Measurements from ENCODE around the gene OR8G1. TPM values are rescaled to one million over a fixed set of nuclear protein-coding genes. Genes with fewer than 3 reads are reported as not detected.
"Not testable (repeated sequence)": the region's sequence is repeated elsewhere in the genome, so short reads cannot be mapped to it uniquely, and the experiment has no call there.

The OR8G1 gene
- total RNA-seq, 4 donors from 2014 or later, result not detected

- Histone ChIP-seq H3K4me1 (no peaks in the 10 kb centered on the region), H3K4me3 (no peak overlapping the region), H3K27ac (no peak overlapping the region), H3K36me3 (no peaks in the 10 kb centered on the region), H3K9me3 (peaks cover 0 to 3% of the 10 kb centered on the region in 2 donors), H3K27me3 (no peaks in the 10 kb centered on the region)
- TF ChIP-seq CTCF (IDR thresholded peaks at IDR 0.05) (no peak), POLR2A (IDR thresholded peaks at IDR 0.05) (no peak)
- no peak for DNase-seq
- intact Hi-C loops (cut with DNase I; ENCODE audit: low total_unique reads), result no loop called here
Measured at GRCh38 chr11:124214027-124214426, 26.9 kb upstream of the OR8G1 start.

GRCh38 chr11:124219126-124219525 lies 21.8 kb upstream of the OR8G1 start:
- Histone ChIP-seq H3K9me3 (no peaks in the 10 kb centered on the region), H3K4me3 (no peak overlapping the region), H3K36me3 (no peaks in the 10 kb centered on the region), H3K27me3 (no peaks in the 10 kb centered on the region), H3K4me1 (no peaks in the 10 kb centered on the region), H3K27ac (no peak overlapping the region)
- no peak for DNase-seq
- intact Hi-C loops (cut with DNase I; ENCODE audit: low total_unique reads), result no loop called here
- TF ChIP-seq POLR2A (IDR thresholded peaks at IDR 0.05), result no peak
- no peak for TF ChIP-seq CTCF (IDR thresholded peaks at IDR 0.05)

GRCh38 chr11:124222407-124222806 lies 18.5 kb upstream of the OR8G1 start:
- no peaks in the 10 kb centered on the region for H3K27me3 ChIP-seq
- no peak overlapping the region for H3K27ac ChIP-seq
- DNase-seq, result no peak
- intact Hi-C loops (cut with DNase I; ENCODE audit: low total_unique reads), result no loop called here
- H3K4me3 ChIP-seq, result no peak overlapping the region
- no peaks in the 10 kb centered on the region for H3K9me3 ChIP-seq
- TF ChIP-seq CTCF (IDR thresholded peaks at IDR 0.05), result no peak
- no peak for TF ChIP-seq POLR2A (IDR thresholded peaks at IDR 0.05)
- H3K4me1 ChIP-seq, result no peaks in the 10 kb centered on the region
- H3K36me3 ChIP-seq, result no peaks in the 10 kb centered on the region

GRCh38 chr11:124224618-124225423 lies 16.1 kb upstream of the OR8G1 start:
- intact Hi-C loops (cut with DNase I; ENCODE audit: low total_unique reads); H3K4me1 ChIP-seq; H3K36me3 ChIP-seq; H3K27ac ChIP-seq; H3K27me3 ChIP-seq; DNase-seq; H3K9me3 ChIP-seq; H3K4me3 ChIP-seq: not testable (repeated sequence)

GRCh38 chr11:124225471-124225870 lies 15.4 kb upstream of the OR8G1 start:
- H3K27ac ChIP-seq, result no peak overlapping the region
- TF ChIP-seq CTCF (IDR thresholded peaks at IDR 0.05), result no peak
- TF ChIP-seq POLR2A (IDR thresholded peaks at IDR 0.05), result no peak
- DNase-seq, result no peak

More at GRCh38 chr11:124225471-124225870, 15.4 kb upstream of the OR8G1 start:
- no peaks in the 10 kb centered on the region for H3K4me1 ChIP-seq
- intact Hi-C loops (cut with DNase I; ENCODE audit: low total_unique reads), result no loop called here
- no peaks in the 10 kb centered on the region for H3K27me3 ChIP-seq
- no peaks in the 10 kb centered on the region for H3K9me3 ChIP-seq
- H3K36me3 ChIP-seq, result no peaks in the 10 kb centered on the region
- H3K4me3 ChIP-seq, result no peak overlapping the region

Data from uterus (tissue), 4 donors.